ENCODE results near the gene ARMCX6.

The ARMCX6 gene

GRCh38 chrX:101595739-101596419, 21.9 kb downstream of the ARMCX6 start:
- DNase-seq (ENCODE audit: insufficient read length, low spot score) = peak; percentile 25
- no peak for FAIRE-seq
- TF ChIP-seq POLR2A (IDR thresholded peaks at IDR 0.05; ENCODE audit: low read depth, low read length) = no peak

Data from H54 (cell line).